Mesenteric fat pad (tissue), 1 donor: ENCODE measurements around the gene TMEM8B. TPM values are rescaled to one million over a fixed set of nuclear protein-coding genes. Genes with fewer than 3 reads are reported as not detected.

Experiments used
- DNase-seq: peaks from one replicate; pipeline ENCODE4 v3.0.0-alpha.2; 2020; ENCODE audit warnings: low spot score
- total RNA-seq: library from RNA; stranded (reverse); fragmentation: NEBNext Ultra II Directional; extraction: Animal tissue kit (Norgen Biotek cat#: 25700); gene quantifications from one replicate; pipeline ENCODE4 v1.2.1, GENCODE V29; 2021
- donor health status: DM: yes; HTN: yes; CAD: no.

Gene TMEM8B
- total RNA-seq, 1 donor from 2014 or later = 6.7 TPM

- DNase-seq = no peak
Observed at GRCh38 chr9:35839926-35840325, 10.9 kb downstream of the TMEM8B start.

- DNase-seq = no peak
Observed at GRCh38 chr9:35840881-35841644, 12.0 kb downstream of the TMEM8B start.

GRCh38 chr9:35841645-35841900 lies 12.5 kb downstream of the TMEM8B start:
- DNase-seq = no peak

- DNase-seq = no peak
Observed at GRCh38 chr9:35842020-35842745, 13.2 kb downstream of the TMEM8B start.

- no peak for DNase-seq
Observed at GRCh38 chr9:35842795-35843194, 13.8 kb downstream of the TMEM8B start.

- no peak for DNase-seq
Observed at GRCh38 chr9:35844628-35845270, 15.7 kb downstream of the TMEM8B start.

- DNase-seq = no peak
Observed at GRCh38 chr9:35845824-35846771, 17.1 kb downstream of the TMEM8B start.

GRCh38 chr9:35847792-35848572 lies 19.0 kb downstream of the TMEM8B start:
- DNase-seq = no peak

- DNase-seq = peak; percentile 59
Observed at GRCh38 chr9:35852267-35852815, 23.3 kb downstream of the TMEM8B start.

GRCh38 chr9:35852876-35853865 lies 24.1 kb downstream of the TMEM8B start:
- DNase-seq = peak; percentile 76

- peak; percentile 14 for DNase-seq
Observed at GRCh38 chr9:35854091-35854762, 25.2 kb downstream of the TMEM8B start.

GRCh38 chr9:35856206-35856605 lies 27.2 kb downstream of the TMEM8B start:
- DNase-seq = peak; percentile 71

- DNase-seq = peak; percentile 53
Observed at GRCh38 chr9:35856882-35857281, 27.9 kb downstream of the TMEM8B start.

- DNase-seq = no peak
Observed at GRCh38 chr9:35858458-35858857, 29.4 kb downstream of the TMEM8B start.

GRCh38 chr9:35859310-35859989 lies 30.4 kb downstream of the TMEM8B start:
- peak; percentile 69 for DNase-seq

GRCh38 chr9:35859990-35860339 lies 30.9 kb downstream of the TMEM8B start:
- no peak for DNase-seq

GRCh38 chr9:35861161-35861897 lies 32.3 kb downstream of the TMEM8B start:
- DNase-seq = no peak
